ENCODE results near the gene SLC38A2. TPM values are rescaled to one million over a fixed set of nuclear protein-coding genes. Genes with fewer than 3 reads are reported as not detected.

Gene SLC38A2
- polyA plus RNA-seq, 1 donor from 2014 or later, result 51.1 TPM

GRCh38 chr12:46374310-46374709 lies 1.7 kb upstream of the SLC38A2 start:
- Mint-ChIP-seq H3K27me3 (no peaks in the 10 kb centered on the region), H3K9me3 (peaks cover 0 to 2% (median 0%) of the 10 kb centered on the region in 3 donors), H3K27ac (peak overlapping the region in 2 of 3 donors; percentile 99 to 100), H3K4me3 (peak overlapping the region; percentile 93 to 100 (median 100)), H3K4me1 (peaks cover 16 to 34% (median 25%) of the 10 kb centered on the region in 3 donors), H3K36me3 (peaks cover 2% of the 10 kb centered on the region)

GRCh38 chr12:46373301-46374296 lies 1.0 kb upstream of the SLC38A2 start:
- peaks cover 3% of the 10 kb centered on the region for H3K36me3 Mint-ChIP-seq
- peaks cover 0 to 2% (median 0%) of the 10 kb centered on the region in 3 donors for H3K9me3 Mint-ChIP-seq
- H3K27me3 Mint-ChIP-seq, result no peaks in the 10 kb centered on the region
- H3K27ac Mint-ChIP-seq, result peak overlapping the region; percentile 93 to 100 (median 99)
- H3K4me1 Mint-ChIP-seq, result peaks cover 19 to 34% (median 32%) of the 10 kb centered on the region in 3 donors
- peak overlapping the region; percentile 93 to 100 (median 100) for H3K4me3 Mint-ChIP-seq

- H3K36me3 Mint-ChIP-seq, result peaks cover 3% of the 10 kb centered on the region
- H3K27me3 Mint-ChIP-seq, result no peaks in the 10 kb centered on the region
- H3K9me3 Mint-ChIP-seq, result peaks cover 0 to 2% (median 0%) of the 10 kb centered on the region in 3 donors
- peak overlapping the region; percentile 93 to 100 (median 100) for H3K4me3 Mint-ChIP-seq
- H3K27ac Mint-ChIP-seq, result peak overlapping the region; percentile 99 to 100 (median 99)
- peaks cover 21 to 44% (median 43%) of the 10 kb centered on the region in 3 donors for H3K4me1 Mint-ChIP-seq
These were observed 642 bp downstream of the SLC38A2 start for GRCh38 chr12:46371718-46372543.

GRCh38 chr12:46370792-46371717 lies 1.5 kb downstream of the SLC38A2 start:
- H3K4me1 Mint-ChIP-seq, result peaks cover 21 to 45% (median 43%) of the 10 kb centered on the region in 3 donors
- peak overlapping the region; percentile 99 to 100 (median 99) for H3K27ac Mint-ChIP-seq
- H3K9me3 Mint-ChIP-seq, result peaks cover 0 to 2% (median 0%) of the 10 kb centered on the region in 3 donors
- H3K4me3 Mint-ChIP-seq, result peak overlapping the region; percentile 93 to 100 (median 100)
- no peaks in the 10 kb centered on the region for H3K27me3 Mint-ChIP-seq
- peaks cover 3% of the 10 kb centered on the region for H3K36me3 Mint-ChIP-seq

GRCh38 chr12:46370380-46370734 lies 2.2 kb downstream of the SLC38A2 start:
- no peaks in the 10 kb centered on the region for H3K27me3 Mint-ChIP-seq
- H3K27ac Mint-ChIP-seq, result peak overlapping the region; percentile 57 to 100 (median 80)
- peak overlapping the region; percentile 93 to 100 (median 100) for H3K4me3 Mint-ChIP-seq
- peaks cover 0 to 2% (median 0%) of the 10 kb centered on the region in 3 donors for H3K9me3 Mint-ChIP-seq
- H3K36me3 Mint-ChIP-seq, result peaks cover 6% of the 10 kb centered on the region
- peaks cover 22 to 46% (median 45%) of the 10 kb centered on the region in 3 donors for H3K4me1 Mint-ChIP-seq

- no peaks in the 10 kb centered on the region for H3K27me3 Mint-ChIP-seq
- H3K4me3 Mint-ChIP-seq, result peak overlapping the region; percentile 93 to 100 (median 100)
- peaks cover 6% of the 10 kb centered on the region for H3K36me3 Mint-ChIP-seq
- H3K27ac Mint-ChIP-seq, result peak overlapping the region; percentile 57 to 100 (median 80)
- H3K4me1 Mint-ChIP-seq, result peaks cover 24 to 51% (median 45%) of the 10 kb centered on the region in 3 donors
- H3K9me3 Mint-ChIP-seq, result peaks cover 0 to 2% (median 0%) of the 10 kb centered on the region in 3 donors
These were observed 2.8 kb downstream of the SLC38A2 start for GRCh38 chr12:46369474-46370379.

GRCh38 chr12:46369095-46369473 lies 3.5 kb downstream of the SLC38A2 start:
- peaks cover 22 to 48% (median 41%) of the 10 kb centered on the region in 3 donors for H3K4me1 Mint-ChIP-seq
- H3K27ac Mint-ChIP-seq, result peak overlapping the region in 2 of 3 donors; percentile 39 to 100

GRCh38 chr12:46368684-46369083 lies 3.9 kb downstream of the SLC38A2 start:
- Mint-ChIP-seq H3K36me3 (peaks cover 6% of the 10 kb centered on the region), H3K4me1 (peaks cover 19 to 44% (median 37%) of the 10 kb centered on the region in 3 donors), H3K4me3 (peak overlapping the region in 2 of 4 donors; percentile 63 to 100), H3K9me3 (peaks cover 0 to 2% (median 0%) of the 10 kb centered on the region in 3 donors), H3K27me3 (no peaks in the 10 kb centered on the region), H3K27ac (peak overlapping the region in 1 of 3 donors; percentile 100)

More at GRCh38 chr12:46369095-46369473, 3.5 kb downstream of the SLC38A2 start:
- H3K36me3 Mint-ChIP-seq, result peaks cover 6% of the 10 kb centered on the region
- peak overlapping the region in 2 of 4 donors; percentile 63 to 100 for H3K4me3 Mint-ChIP-seq
- H3K9me3 Mint-ChIP-seq, result peaks cover 0 to 2% (median 0%) of the 10 kb centered on the region in 3 donors
- no peaks in the 10 kb centered on the region for H3K27me3 Mint-ChIP-seq

GRCh38 chr12:46368138-46368537 lies 4.4 kb downstream of the SLC38A2 start:
- Mint-ChIP-seq H3K36me3 (peaks cover 6% of the 10 kb centered on the region), H3K27ac (peak overlapping the region; percentile 33 to 91 (median 68)), H3K4me1 (peaks cover 19 to 44% (median 36%) of the 10 kb centered on the region in 3 donors)

GRCh38 chr12:46367351-46368029 lies 5.1 kb downstream of the SLC38A2 start:
- Mint-ChIP-seq H3K27ac (peak overlapping the region; percentile 33 to 91 (median 68)), H3K4me1 (peaks cover 21 to 49% (median 36%) of the 10 kb centered on the region in 3 donors), H3K27me3 (no peaks in the 10 kb centered on the region), H3K4me3 (peak overlapping the region in 3 of 4 donors; percentile 12 to 100 (median 78)), H3K9me3 (peaks cover 0 to 2% (median 0%) of the 10 kb centered on the region in 3 donors), H3K36me3 (peaks cover 9% of the 10 kb centered on the region)

More at GRCh38 chr12:46368138-46368537, 4.4 kb downstream of the SLC38A2 start:
- Mint-ChIP-seq H3K27me3 (no peaks in the 10 kb centered on the region), H3K4me3 (peak overlapping the region in 2 of 4 donors; percentile 78 to 100), H3K9me3 (peaks cover 0 to 2% (median 0%) of the 10 kb centered on the region in 3 donors)

- Mint-ChIP-seq H3K4me3 (peak overlapping the region in 1 of 4 donors; percentile 100), H3K4me1 (peaks cover 25 to 54% (median 39%) of the 10 kb centered on the region in 3 donors), H3K9me3 (peaks cover 0 to 2% (median 0%) of the 10 kb centered on the region in 3 donors), H3K27ac (peak overlapping the region in 1 of 3 donors; percentile 33), H3K36me3 (peaks cover 9% of the 10 kb centered on the region), H3K27me3 (no peaks in the 10 kb centered on the region)
These were observed 5.8 kb downstream of the SLC38A2 start for GRCh38 chr12:46366771-46367170.

GRCh38 chr12:46365951-46366379 lies 6.6 kb downstream of the SLC38A2 start:
- H3K27me3 Mint-ChIP-seq, result no peaks in the 10 kb centered on the region
- peaks cover 31 to 61% (median 37%) of the 10 kb centered on the region in 3 donors for H3K4me1 Mint-ChIP-seq
- no peaks in the 10 kb centered on the region for H3K9me3 Mint-ChIP-seq
- H3K4me3 Mint-ChIP-seq, result no peak overlapping the region
- H3K27ac Mint-ChIP-seq, result no peak overlapping the region
- H3K36me3 Mint-ChIP-seq, result peaks cover 7% of the 10 kb centered on the region
